HG02943 (cell line): ENCODE results near the gene TSPAN16.

Experiments
- ATAC-seq: cut with Tn5 transposase; IDR thresholded peaks from one replicate; pipeline ENCODE4 v1.9.1; 2021; ENCODE audit warnings: mild to moderate bottlenecking, low read depth, moderate library complexity; ENCODE audit not compliant: unreplicated experiment

The TSPAN16 gene

DNA sequence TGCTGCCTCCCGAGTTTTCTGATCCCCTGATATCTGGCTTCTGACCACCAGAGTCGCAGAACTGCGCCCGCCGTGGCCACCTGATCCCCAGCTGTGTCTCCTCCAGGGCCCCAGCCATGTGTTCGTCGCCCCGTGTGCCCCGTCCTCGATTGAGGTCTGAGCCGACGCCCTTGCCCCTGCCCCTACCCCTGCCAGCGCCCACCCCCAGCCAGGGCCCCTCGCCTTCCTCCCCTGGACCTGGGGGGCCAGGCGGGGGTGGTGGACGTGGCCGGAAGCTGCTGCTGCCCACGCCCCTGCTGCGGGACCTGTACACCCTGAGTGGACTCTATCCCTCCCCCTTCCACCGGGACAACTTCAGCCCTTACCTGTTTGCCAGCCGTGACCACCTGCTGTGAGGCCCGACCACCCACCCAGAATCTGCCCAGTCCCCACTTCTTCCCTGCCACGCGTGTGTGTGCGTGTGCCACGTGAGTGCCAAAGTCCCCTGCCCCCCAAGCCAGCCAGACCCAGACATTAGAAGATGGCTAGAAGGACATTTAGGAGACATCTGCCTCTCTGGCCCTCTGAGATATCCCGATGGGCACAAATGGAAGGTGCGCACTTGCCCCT, 68.4 kb downstream of the TSPAN16 start:
- no peak for ATAC-seq

DNA sequence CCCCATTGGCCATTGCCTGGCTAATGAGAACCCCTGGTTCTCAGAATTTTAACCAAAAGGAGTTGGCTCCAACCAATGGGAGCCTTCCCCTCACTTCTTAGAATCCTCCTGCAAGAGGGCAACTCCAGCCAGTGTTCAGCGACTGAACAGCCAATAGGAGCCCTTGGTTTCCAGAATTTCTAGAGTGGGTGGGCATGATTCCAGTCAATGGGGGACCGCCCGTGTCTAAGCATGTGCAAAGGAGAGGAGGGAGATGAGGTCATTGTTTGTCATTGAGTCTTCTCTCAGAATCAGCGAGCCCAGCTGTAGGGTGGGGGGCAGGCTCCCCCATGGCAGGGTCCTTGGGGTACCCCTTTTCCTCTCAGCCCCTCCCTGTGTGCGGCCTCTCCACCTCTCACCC, 69.0 kb downstream of the TSPAN16 start:
- ATAC-seq, result no peak
